K562 (cell line): ENCODE results near the gene SNUPN. TPM values are rescaled to one million over a fixed set of nuclear protein-coding genes. Genes with fewer than 3 reads are reported as not detected.
A peak's percentile ranks its signal among the peaks of the same experiment; 100 is the strongest.

Experiments
- ATAC-seq: fragments of 200-7000 bp; cut with Tn5 transposase; 3 replicates; pipeline ENCODE4 v1.9.1; 2020; ENCODE audit warnings: moderate library complexity
- BruUV-seq: library from RNA; stranded (reverse); fragments of 400-500 nt; replicated peaks from 2 replicates; lab custom pipeline; 2021; lab: Mats Ljungman, UMichigan
- CTCF ChIA-PET: fragments of 300-600 bp; formaldehyde crosslinking; extraction: SDS; loops from one replicate; lab custom pipeline; 2021; ENCODE audit warnings: low intra/inter-chr PET ratio; lab: Yijun Ruan, JAX
- POLR2A ChIA-PET: fragments of 300-600, 350-650 bp; sonication (Branson Sonifier 250); formaldehyde crosslinking; extraction: SDS; loops from one replicate; lab custom pipeline; 2021; ENCODE audit warnings: antibody characterized with exemption, inconsistent platforms; lab: Yijun Ruan, JAX
- DNase-seq, 4 experiments: peaks; one replicate each; pipeline versions ENCODE4 v3.0.0 to v3.0.0-alpha.2; 2011 to 2018; ENCODE audit warnings: low spot score in 3 of 4, mixed read lengths in 3 of 4; ENCODE audit errors: extremely low read depth in 1 of 4
- FAIRE-seq: peaks from 2 replicates; lab custom pipeline; 2011; peaks lifted over from hg19 to GRCh38; lab: Jason Lieb, UNC
- H2AFZ ChIP-seq: 2 replicates; pipeline ENCODE4 v1.6.0; 2011; ENCODE audit warnings: low read depth, low read length, control low read depth, inconsistent platforms
- H3K27ac ChIP-seq: fragments of 200-600 bp; 3 replicates; pipeline ENCODE4 v1.8.0; 2011; ENCODE audit warnings: low read depth, mild to moderate bottlenecking, control low read depth, inconsistent platforms, low read length, moderate library complexity, mixed read lengths; ENCODE audit errors: extremely low read depth
- H3K27me3 ChIP-seq, 2 experiments: fragments of 300-600 bp in 1 of 2; 2 replicates in 1 of 2; 3 replicates in 1 of 2; pipeline versions ENCODE4 v1.6.0 to v1.8.0; 2011; ENCODE audit warnings: inconsistent platforms in 2 of 2, low read length in 2 of 2, mild to moderate bottlenecking in 1 of 2, mixed read lengths in 1 of 2, moderate library complexity in 1 of 2; ENCODE audit not compliant: control insufficient read depth in 2 of 2, insufficient read depth in 2 of 2
- H3K36me3 ChIP-seq: fragments of 300-600 bp; 3 replicates; pipeline ENCODE4 v1.8.0; 2011; ENCODE audit warnings: mild to moderate bottlenecking, low read length, inconsistent platforms; ENCODE audit not compliant: control insufficient read depth, insufficient read depth
- H3K4me1 ChIP-seq, 2 experiments: fragments of 200-600 bp in 1 of 2; replicated peaks in 1 of 2; 2 replicates in 1 of 2; 3 replicates in 1 of 2; pipeline versions ENCODE4 v1.5.1 to v1.8.0; 2011; ENCODE audit warnings: inconsistent platforms in 2 of 2, low read length in 2 of 2, mild to moderate bottlenecking in 1 of 2, mixed read lengths in 1 of 2, moderate library complexity in 1 of 2; ENCODE audit not compliant: control insufficient read depth in 2 of 2, insufficient read depth in 2 of 2
- H3K4me2 ChIP-seq: 2 replicates; pipeline ENCODE4 v1.6.1; 2011; ENCODE audit warnings: low read length, control low read depth, inconsistent platforms, mixed read lengths; ENCODE audit not compliant: insufficient read depth
- H3K4me3 ChIP-seq: fragments of 200-600 bp; sonication (generic), shearing (Covaris generic); 2 replicates; pipeline ENCODE4 v1.5.1; 2016; ENCODE audit warnings: control low read depth, inconsistent platforms
- H3K79me2 ChIP-seq: fragments of 200-600 bp; 3 replicates; pipeline ENCODE4 v1.8.0; 2011; ENCODE audit warnings: low read length, inconsistent platforms; ENCODE audit not compliant: control insufficient read depth, insufficient read depth
- H3K9ac ChIP-seq, 2 experiments: 2 replicates each; pipeline versions ENCODE4 v1.6.0 to v1.6.1; 2011; ENCODE audit warnings: low read depth in 2 of 2, low read length in 2 of 2, control low read depth in 1 of 2, inconsistent platforms in 1 of 2, mild to moderate bottlenecking in 1 of 2, mixed read lengths in 1 of 2; ENCODE audit not compliant: insufficient read depth in 1 of 2
- H3K9me1 ChIP-seq: one replicate; pipeline ENCODE4 v1.6.0; 2011; ENCODE audit warnings: inconsistent platforms, mild to moderate bottlenecking, low read length, moderate library complexity; ENCODE audit not compliant: control insufficient read depth, insufficient read depth
- H3K9me3 ChIP-seq: replicated peaks from 2 replicates; pipeline ENCODE4 v1.5.1; 2011; ENCODE audit warnings: low read depth, low read length, inconsistent platforms; ENCODE audit not compliant: control insufficient read depth, insufficient read depth
- H4K20me1 ChIP-seq: replicated peaks from 2 replicates; pipeline ENCODE4 v1.6.1; 2011; ENCODE audit warnings: low read length, inconsistent platforms, mixed read lengths; ENCODE audit not compliant: control insufficient read depth, insufficient read depth
- ARID1B ChIP-seq: fragments of 450-650 bp; IDR thresholded peaks from 2 replicates; pipeline ENCODE4 v1.6.1; 2016; ENCODE audit warnings: antibody characterized with exemption, mild to moderate bottlenecking, inconsistent platforms
- ELF2 ChIP-seq: fragments of 250-450 bp; sonication (Bioruptor Pico); IDR thresholded peaks from 2 replicates; pipeline ENCODE4 v1.5.0; 2021; ENCODE audit warnings: mild to moderate bottlenecking
- FOXK2 ChIP-seq, 2 experiments: fragments of 450-650 bp; IDR thresholded peaks in 1 of 2; conservative IDR thresholded peaks in 1 of 2; 2 replicates each; pipeline ENCODE4 v1.6.1; 2016; ENCODE audit warnings: low read depth in 2 of 2, mild to moderate bottlenecking in 1 of 2
- HCFC1 ChIP-seq: IDR thresholded peaks from 2 replicates; pipeline ENCODE4 v1.6.1; 2012; ENCODE audit warnings: low read depth, low read length, improper control_type of control experiment
- HNRNPK ChIP-seq: fragments of 200-400 bp; formaldehyde crosslinking; IDR thresholded peaks from one replicate; pipeline ENCODE4 v1.6.1; 2018; ENCODE audit warnings: mild to moderate bottlenecking, low read depth, low read length; ENCODE audit not compliant: poor library complexity, severe bottlenecking
- MTA3 ChIP-seq: fragments of 450-650 bp; formaldehyde crosslinking; IDR thresholded peaks from 2 replicates; pipeline ENCODE4 v1.6.1; 2017; ENCODE audit warnings: mild to moderate bottlenecking, borderline replicate concordance
- NR1H2 ChIP-seq: sonication (generic); formaldehyde crosslinking; IDR thresholded peaks from 2 replicates; pipeline ENCODE4 v1.4.0; 2020; ENCODE audit warnings: mild to moderate bottlenecking, missing genetic modification reagents
- NR2F6 ChIP-seq: fragments of 450-650 bp; formaldehyde crosslinking; IDR thresholded peaks from 2 replicates; pipeline ENCODE4 v1.4.0; 2020; ENCODE audit warnings: mild to moderate bottlenecking
- OTX1 ChIP-seq: fragments of 450-650 bp; formaldehyde crosslinking; IDR thresholded peaks from 2 replicates; pipeline ENCODE4 v1.4.0; 2022; ENCODE audit warnings: mild to moderate bottlenecking
- POLR2AphosphoS5 ChIP-seq: IDR thresholded peaks from 2 replicates; pipeline ENCODE4 v1.6.1; 2011; ENCODE audit warnings: mild to moderate bottlenecking, low read depth, low read length, moderate library complexity; ENCODE audit not compliant: control insufficient read depth, insufficient read depth
- PRDM10 ChIP-seq: fragments of 450-650 bp; IDR thresholded peaks from 2 replicates; pipeline ENCODE4 v1.6.1; 2018; ENCODE audit not compliant: partially characterized antibody
- TEAD4 ChIP-seq, 2 experiments: sonication (generic) in 1 of 2; formaldehyde crosslinking in 1 of 2; IDR thresholded peaks; 2 replicates each; pipeline versions ENCODE4 v1.6.1 to v1.8.0; 2012 to 2022; ENCODE audit warnings: borderline replicate concordance in 1 of 2, inconsistent platforms in 1 of 2, low read length in 1 of 2, mild to moderate bottlenecking in 1 of 2, missing genetic modification reagents in 1 of 2
- THRAP3 ChIP-seq: fragments of 450-650 bp; IDR thresholded peaks from 2 replicates; pipeline ENCODE4 v1.6.1; 2016; ENCODE audit warnings: mild to moderate bottlenecking, inconsistent platforms, borderline replicate concordance
- ZNF12 ChIP-seq: sonication (generic); formaldehyde crosslinking; IDR thresholded peaks from 2 replicates; pipeline ENCODE4 v1.4.0; 2020; ENCODE audit warnings: mild to moderate bottlenecking, missing genetic modification reagents
- ZNF707 ChIP-seq: fragments of 250-450 bp; sonication (Bioruptor Pico); conservative IDR thresholded peaks from 2 replicates; pipeline ENCODE4 v1.8.0; 2022; ENCODE audit warnings: inconsistent platforms, mild to moderate bottlenecking, moderate library complexity
- WGBS: fragments of 100-300 bp; shearing (Covaris generic); methylation state at CpG from one replicate; pipeline ENCODE4 v1.1.6; 2016; ENCODE audit warnings: low coverage, mixed read lengths; ENCODE audit not compliant: insufficient coverage; ENCODE audit errors: missing lambda C conversion rate; 5-methylcytosine and 5-hydroxymethylcytosine counted together
- in situ Hi-C: fragments of 300-500 bp; cut with MboI; formaldehyde crosslinking; loops from 4 replicates; pipeline ENCODE4 v1.15.0; 2018; ENCODE audit warnings: inconsistent platforms, mixed read lengths
- intact Hi-C: fragments of 100-400 bp; cut with micrococcal nuclease; formaldehyde crosslinking; loops from 2 replicates; pipeline ENCODE4 v1.14.2; 2022
- polyA plus RNA-seq, 8 experiments: library from polyadenylated mRNA; depleted of rRNA in 4 of 8; stranded (reverse) in 5 of 8; unstranded in 3 of 8; fragments of >200 nt; fragmentation: Nextera tagmentation in 2 of 8; fragmentation: Illumina TruSeq in 1 of 8; extraction: Ambion mirVana in 2 of 8; extraction: Trizol in 1 of 8; gene quantifications; 2 replicates each; pipeline versions ENCODE4 v1.2.1 to v1.2.3, GENCODE V29; 2011 to 2014; ENCODE audit warnings: inconsistent platforms in 1 of 8, missing spikeins in 1 of 8
- total RNA-seq, 7 experiments: library from RNA; depleted of rRNA in 6 of 7; stranded (reverse); fragments of >200 nt in 6 of 7; fragmentation: Illumina TruSeq in 2 of 7; extraction: Trizol in 2 of 7; gene quantifications; 2 replicates each; pipeline versions ENCODE4 v1.2.1 to v1.2.3, GENCODE V29; 2011 to 2021; ENCODE audit warnings: low replicate concordance in 1 of 7
- TF ChIP-seq, protein P1 (sequence below): sonication (generic); formaldehyde crosslinking; IDR thresholded peaks from 2 replicates; pipeline ENCODE4 v1.8.0; 2022; ENCODE audit warnings: missing genetic modification reagents, mild to moderate bottlenecking, moderate library complexity, borderline replicate concordance

Gene SNUPN
- total and polyA plus RNA-seq, 9 of the 15 experiments (the other 6 are each of a cell fraction or from before 2014, with no cell fraction given), result 32.2 to 78.3 (median 40.0) TPM

DNA sequence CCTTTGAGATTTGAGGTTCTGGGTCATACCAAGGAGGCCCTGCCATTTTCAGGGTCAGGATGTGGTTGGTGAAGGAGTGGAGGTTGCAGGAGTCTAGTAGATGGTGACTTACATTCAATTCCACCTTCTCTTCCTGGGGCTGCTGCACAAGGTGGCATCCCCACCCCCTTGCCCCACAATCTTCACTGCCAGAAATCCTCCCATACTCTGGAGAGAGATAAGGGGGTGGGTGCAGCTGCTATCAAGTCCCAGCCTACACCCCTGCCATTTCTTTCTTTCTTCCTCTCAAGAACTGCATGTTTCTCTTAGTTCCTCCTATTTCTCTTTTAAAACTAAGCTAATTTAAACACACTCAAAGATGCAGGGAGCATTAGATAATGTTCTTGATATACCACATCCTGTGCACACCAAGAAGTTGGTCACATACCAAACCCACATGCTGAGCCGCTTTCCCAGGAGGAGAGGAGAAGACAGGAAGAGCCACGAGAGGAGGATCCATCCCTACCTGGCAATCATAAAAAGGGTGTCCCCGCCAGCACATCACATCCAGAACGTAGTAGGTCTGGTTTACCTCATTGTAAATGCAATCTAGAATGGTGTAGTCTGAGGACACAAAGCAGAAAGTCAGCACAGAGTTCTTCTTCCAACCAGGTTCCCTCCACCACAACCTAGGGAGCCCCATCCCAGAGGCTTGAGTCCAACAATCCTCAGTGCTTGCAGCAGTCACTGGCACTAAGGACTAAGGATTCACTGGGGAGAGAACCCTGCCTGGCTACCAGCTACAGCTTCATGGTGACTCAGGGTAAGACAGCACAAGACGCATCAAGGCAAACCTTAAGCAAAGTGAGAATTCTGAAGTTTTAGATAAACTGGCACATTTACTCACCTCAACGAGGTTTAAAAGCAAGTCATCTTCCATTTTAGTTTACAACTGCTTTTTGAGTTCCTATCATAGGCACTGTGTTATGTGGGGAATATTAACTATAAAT is 18.5 kb downstream of the SNUPN start:
- Histone ChIP-seq H3K4me1 (peaks cover 5 to 17% of the 10 kb centered on the region in 2 experiments; a peak in 3 of 5 replicates), H3K36me3 (peaks cover 66% of the 10 kb centered on the region), H3K27me3 (no peaks in the 10 kb centered on the region), H3K27ac (peak overlapping the region; percentile 2; the same call in 1 of the 3 replicates), H3K4me3 (no peak overlapping the region), H3K9ac (peak overlapping the region in 1 of 2 experiments; percentile 15; a peak in 1 of 4 replicates), H3K4me2 (no peak overlapping the region; the same call in 1 of the 2 replicates), H2AFZ (no peak overlapping the region), H3K79me2 (no peaks in the 10 kb centered on the region), H3K9me1 (no peaks in the 10 kb centered on the region), H3K9me3 (no peaks in the 10 kb centered on the region), H4K20me1 (no peaks in the 10 kb centered on the region)
- POLR2A ChIA-PET, result interaction anchor here (0.8 to 1.0 kb wide), 2 partner anchors 9 to 10 kb away, joined by 3 to 5 read pairs; no protein-coding TSS in a partner anchor
- intact Hi-C loops (no loop called here), in situ Hi-C loops (no loop called here)
- CTCF ChIA-PET, result no interaction called here
- peak; percentile 63 for ATAC-seq
- no TSS peak for BruUV-seq
- WGBS, result 40% methylated on average over 6 of the region's 6 CpGs
- DNase-seq, result peak; percentile 43 to 65 (median 56)
- peak; percentile 55 for FAIRE-seq
- TF ChIP-seq ARID1B (peak; percentile 67), ELF2 (no peak), MTA3 (no peak), NR2F6 (CRISPR knock-in tag) (no peak), THRAP3 (no peak), NR1H2 (CRISPR knock-in tag) (no peak), FOXK2 (conservative IDR thresholded peaks at IDR 0.05 in 1 of 2, IDR thresholded peaks at IDR 0.05 in 1 of 2; ENCODE audit: low read depth in 2 of 2) (no peak), TEAD4 (IDR thresholded peaks at IDR 0.05; ENCODE audit: low read length) (peak; percentile 72), TEAD4 (CRISPR knock-in tag; IDR thresholded peaks at IDR 0.05; ENCODE audit: borderline replicate concordance) (no peak), ZNF12 (no peak), OTX1 (CRISPR knock-in tag) (no peak), HCFC1 (no peak), PRDM10 (peak; percentile 33), POLR2AphosphoS5 (peak; percentile 50; the same call in 1 of the 2 replicates), ZNF707 (CRISPR knock-in tag) (no peak), HNRNPK (no peak)
- TF ChIP-seq, protein P1, sequence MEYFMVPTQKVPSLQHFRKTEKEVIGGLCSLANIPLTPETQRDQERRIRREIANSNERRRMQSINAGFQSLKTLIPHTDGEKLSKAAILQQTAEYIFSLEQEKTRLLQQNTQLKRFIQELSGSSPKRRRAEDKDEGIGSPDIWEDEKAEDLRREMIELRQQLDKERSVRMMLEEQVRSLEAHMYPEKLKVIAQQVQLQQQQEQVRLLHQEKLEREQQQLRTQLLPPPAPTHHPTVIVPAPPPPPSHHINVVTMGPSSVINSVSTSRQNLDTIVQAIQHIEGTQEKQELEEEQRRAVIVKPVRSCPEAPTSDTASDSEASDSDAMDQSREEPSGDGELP (CRISPR knock-in tag), result no peak
